HG03469 (cell line): Measurements from ENCODE around the gene PARP12.

Source experiments
- ATAC-seq: cut with Tn5 transposase; IDR thresholded peaks from one replicate; pipeline ENCODE4 v1.9.1; 2021; ENCODE audit warnings: mild to moderate bottlenecking, moderate library complexity, moderate number of reproducible peaks; ENCODE audit not compliant: unreplicated experiment

Gene PARP12

DNA sequence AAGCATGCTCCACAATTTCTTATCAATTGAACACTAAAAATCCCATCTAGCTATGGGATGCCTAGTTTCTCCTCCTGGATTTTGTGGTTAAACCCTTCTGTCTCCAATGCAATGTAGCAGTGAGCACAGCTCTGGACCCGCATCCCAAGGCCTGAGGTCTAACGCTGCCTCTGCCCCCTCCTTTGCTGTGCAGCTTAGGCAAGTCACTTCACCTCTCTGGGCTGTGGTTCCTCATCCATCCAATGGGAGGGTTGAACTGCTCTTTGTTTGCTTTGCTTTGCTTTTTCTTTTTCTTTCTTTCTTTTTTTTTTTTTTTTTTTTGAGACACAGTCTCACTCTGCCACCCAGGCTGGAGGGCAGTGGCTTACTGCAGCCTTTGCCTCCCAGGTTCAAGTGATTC is 69.2 kb downstream of the PARP12 start:
- no peak for ATAC-seq

DNA sequence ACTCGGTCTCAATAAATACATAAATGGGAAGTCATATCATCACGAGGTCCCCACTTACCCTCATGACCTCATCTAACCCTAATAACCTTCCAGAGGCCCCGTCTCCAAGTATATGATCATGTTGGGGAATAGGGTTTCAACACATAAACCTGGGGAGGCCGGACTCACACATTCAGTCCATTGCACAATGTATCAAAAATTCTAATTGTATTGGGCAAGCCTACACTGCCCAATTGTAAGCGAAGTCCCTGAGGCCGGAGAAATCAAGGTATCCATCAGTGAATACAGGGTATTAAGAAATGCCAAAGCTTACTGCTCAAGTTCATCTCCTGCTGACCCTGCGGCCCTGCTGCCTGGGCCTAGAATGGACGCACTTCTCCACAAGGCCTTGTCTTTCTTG is 69.6 kb downstream of the PARP12 start:
- ATAC-seq, result no peak

DNA sequence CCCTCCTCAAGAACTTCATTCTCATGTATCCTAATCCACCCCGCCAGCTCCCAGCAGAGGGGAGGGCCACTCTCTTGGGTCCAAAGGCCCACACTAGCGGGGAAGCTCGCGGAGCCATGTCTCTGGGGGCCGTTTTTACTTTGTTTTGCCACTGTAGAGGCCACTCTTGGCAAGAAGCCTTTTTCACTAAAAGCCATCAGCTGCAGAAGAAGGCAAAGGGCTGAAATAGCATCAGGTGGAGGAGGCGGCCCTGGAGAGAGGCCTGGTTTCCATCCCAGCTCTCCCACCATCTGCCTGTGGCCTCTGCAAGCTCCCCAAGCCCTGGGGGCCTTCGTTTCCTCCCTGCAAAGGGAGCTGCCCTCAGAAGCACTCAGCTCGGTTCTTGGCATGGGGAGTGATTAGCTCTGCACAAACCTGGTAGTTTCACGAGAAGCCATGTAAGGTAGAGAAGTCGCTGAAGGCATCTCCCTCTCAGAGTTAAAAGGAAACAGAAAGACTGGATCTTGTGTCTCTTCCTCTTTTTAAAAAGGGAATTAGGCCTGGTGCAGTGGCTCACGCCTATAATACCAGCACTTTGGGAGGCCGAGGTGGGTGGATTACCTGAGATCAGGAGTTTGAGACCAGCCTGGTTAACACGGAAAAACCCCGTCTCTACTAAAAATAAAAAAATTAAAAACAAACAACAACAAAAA is 70.3 kb downstream of the PARP12 start:
- no peak for ATAC-seq

DNA sequence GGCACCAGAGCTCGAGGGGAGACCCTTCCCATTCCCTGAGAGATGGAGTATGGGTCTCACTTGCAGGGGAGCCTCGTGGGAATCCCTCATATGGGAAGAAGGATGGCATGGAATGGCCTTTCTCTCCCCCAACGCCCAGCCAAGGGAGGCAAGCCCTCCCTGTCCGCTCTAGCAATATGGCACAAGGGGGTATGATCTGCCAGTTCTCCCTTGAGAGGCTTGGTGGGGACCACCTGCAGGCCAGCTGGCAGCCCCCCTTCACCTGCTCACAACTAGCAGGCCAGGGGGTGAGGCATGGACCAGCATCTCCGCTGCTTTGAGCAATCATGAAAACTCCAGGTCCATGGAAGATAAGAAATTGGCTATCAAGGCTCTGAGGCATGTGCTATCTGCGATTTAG is 70.8 kb downstream of the PARP12 start:
- no peak for ATAC-seq

GRCh38 chr7:139991269-139991666 is 71.5 kb downstream of the PARP12 start:
- ATAC-seq, result no peak

- ATAC-seq, result no peak
Observed at GRCh38 chr7:139990571-139991268, 72.0 kb downstream of the PARP12 start.

DNA sequence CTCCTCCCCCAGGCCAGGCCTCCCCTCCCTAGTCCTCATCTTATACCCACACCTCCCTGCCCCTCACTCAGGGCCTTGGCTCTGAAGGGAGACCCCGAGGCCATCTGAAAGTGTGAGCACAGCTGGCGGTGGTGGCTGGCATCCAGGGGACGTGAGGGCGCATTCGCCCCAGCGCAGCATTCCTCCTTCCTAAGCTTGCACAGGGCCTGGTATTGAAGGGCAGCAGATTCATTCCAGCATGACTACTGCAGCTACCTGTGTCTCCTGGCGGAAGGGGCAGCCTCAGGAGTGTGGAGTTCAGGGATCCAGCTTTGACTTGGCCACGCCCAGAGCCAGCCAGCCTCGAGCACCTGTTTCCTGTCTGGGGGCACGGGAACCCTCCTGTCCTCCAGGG is 72.6 kb downstream of the PARP12 start:
- no peak for ATAC-seq

GRCh38 chr7:139989366-139990141 is 73.2 kb downstream of the PARP12 start:
- ATAC-seq, result no peak

- ATAC-seq, result no peak
Observed at GRCh38 chr7:139987691-139988516, 74.8 kb downstream of the PARP12 start.

DNA sequence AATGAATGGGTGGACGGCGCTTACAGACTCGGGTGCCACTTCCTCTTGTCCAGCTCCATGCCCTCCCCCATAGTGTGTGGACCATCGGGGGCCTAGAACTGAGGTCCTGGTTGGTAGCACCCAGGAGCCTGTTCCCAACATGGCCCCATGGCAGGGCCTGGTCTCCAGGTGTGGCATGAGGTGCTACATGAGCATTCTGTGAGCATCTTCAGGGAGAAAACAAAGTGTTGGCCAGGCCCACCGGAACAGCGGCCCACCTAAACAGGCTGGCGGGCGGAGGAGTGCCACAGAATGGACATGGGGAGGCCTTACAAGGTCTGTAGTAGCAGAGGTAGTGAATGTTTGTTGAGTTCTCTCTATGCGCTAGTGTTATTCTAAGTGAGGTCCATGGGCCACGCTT is 76.9 kb downstream of the PARP12 start:
- ATAC-seq, result no peak

DNA sequence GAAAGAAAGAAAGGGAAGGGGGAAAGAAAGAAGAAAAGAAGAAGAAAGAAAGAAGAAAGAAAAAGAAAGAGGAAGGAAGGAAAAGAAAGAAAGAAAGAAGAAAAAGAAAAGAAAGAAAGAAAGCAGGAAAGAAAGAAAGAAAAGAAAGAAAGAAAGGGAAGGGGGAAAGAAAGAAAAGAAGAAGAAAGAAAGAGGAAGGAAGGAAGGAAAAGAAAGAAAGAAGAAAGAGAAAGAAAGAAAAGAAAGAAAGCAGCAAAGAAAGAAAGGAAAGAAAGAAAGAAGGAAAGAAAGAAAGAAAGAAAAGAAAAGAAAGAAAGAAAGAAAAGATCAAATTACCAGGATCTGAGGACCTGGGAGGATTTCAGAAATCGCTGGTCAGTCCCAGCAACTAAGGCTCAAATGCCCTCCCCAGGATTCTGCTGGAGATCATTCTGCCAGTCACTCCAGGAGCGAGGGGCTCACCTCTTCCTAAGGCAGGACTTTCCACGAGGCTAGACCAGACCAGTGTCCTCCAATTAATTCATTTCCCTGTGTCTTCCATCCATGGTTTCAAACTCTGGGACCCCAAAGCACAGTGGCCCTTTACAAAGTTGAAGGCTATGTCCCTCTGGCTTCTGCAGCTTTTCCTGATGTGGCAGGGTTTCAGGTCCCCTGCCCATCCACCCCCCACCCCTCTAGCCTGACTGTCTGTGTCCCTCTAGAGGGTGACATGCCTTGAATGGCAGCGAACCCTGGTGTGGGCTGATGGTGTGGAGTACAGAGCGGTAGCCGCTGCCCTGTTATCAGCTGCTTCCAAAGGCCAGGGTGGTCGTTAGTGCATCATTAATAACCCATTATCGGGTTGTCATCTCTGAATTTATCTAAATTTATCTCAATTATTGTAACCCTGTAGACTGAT is 77.9 kb downstream of the PARP12 start:
- ATAC-seq, result no peak

DNA sequence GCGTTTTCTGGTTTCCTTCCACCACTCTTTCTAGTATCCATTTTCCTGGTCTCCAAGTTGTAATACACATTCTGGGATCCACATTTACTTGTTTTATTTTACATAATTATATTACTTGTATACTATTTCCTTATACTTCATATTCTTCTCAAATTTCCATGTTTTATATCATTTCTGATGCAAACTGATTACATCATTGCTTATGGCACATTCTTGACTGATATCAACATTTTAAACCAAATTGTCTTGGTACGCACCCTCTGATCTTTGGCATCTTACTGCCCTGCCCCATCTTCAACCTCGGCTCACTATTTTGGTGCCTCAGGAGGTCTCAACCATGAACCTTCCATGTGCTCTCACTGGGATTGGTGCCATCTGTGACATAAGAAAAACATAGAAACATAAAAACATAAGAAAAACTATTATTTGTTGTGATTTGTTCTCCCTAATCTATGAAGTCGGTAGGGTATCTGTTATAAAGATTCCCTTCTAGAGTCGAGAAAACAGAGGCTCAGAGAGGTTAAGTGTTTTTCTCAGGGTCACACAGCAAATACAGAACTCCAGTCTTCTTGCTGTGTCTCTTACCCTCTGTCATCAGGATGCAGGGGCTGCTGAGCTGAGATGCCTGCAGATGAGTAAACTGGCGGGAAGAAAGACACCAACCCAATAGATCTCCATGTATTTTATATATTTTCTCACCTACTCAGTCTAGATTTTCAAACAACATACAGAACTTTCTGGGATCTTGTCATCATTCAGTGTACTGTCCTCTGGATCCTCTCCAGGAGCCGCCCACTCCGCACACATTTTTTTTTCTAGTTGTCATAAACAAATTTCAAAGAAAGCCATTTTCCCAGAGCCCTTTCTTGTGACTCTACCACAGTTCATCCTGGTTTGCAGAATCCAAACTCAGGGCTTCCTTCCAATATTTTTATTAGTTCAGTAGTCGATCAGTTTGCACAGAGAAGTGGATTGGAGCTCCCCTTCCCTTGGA is 79.5 kb downstream of the PARP12 start:
- no peak for ATAC-seq

- ATAC-seq, result no peak
Observed at GRCh38 chr7:139981511-139981895, 81.2 kb downstream of the PARP12 start.

DNA sequence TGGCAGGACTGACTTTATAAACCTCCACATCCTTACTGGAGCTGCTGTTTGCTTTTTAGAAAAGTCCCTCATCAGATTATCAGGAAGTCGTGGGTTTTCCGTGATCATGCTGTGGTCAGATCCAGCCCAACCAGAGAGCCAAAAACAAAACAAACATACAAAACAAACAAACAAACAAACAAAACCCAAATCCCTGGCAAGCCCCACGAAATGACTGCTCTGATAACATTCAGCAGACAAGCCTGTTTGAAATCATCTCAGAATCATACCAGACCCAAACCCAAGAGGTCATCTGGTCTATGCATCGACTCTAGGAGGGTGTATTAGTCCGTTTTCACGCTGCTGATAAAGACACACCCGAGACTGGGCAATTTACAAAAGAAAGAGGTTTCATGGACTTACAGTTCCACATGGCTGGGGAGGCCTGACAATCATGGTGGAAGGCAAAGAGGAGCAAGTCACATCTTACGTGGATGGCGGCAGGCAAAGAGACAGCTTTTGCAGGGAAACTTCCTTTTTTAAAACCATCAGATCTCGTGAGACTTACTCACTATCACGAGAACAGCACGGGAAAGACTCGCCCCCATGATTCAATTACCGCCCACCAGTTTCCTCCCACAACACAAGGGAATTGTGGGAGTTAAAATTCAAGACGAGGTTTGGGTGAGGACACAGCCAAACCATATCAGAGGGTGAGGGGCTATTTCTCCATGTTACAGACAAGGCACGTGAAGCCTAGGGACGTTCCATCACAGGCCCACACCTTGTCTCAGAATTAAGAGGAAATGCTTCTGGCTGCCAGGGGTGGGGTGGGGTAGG is 85.7 kb downstream of the PARP12 start:
- no peak for ATAC-seq

- ATAC-seq, result no peak
Observed at GRCh38 chr7:139976055-139976837, 86.5 kb downstream of the PARP12 start.

DNA sequence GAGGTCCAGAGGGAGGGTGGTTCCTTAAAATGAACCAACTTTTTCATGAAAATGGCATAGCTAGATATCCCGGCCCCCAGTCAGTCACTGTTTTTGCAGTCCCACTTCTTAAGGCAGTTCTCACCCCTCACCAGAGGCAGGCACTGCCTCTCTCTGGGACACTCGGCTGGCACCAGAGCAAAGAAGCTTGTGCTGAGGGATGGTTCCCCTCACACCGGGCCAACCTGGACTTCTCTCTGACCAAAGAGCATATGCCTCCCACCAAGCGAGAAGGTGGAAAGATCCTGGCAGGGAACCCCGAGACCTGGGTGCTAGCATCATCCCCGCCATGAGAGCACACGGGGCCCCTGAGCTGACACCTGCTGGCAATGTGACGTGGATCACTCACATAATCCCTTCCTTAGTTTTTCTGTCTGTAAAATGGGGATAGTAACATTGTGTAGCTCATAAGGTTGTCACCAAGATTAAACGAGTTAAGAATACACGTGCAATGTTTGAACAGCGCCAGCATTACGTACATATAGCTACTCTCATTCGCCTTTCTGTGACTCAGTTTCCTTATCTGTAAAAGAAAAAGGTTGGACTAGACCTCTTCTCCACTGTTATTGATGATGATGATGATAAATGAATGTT is 88.5 kb downstream of the PARP12 start:
- ATAC-seq, result no peak
